HTR-8/SVneo (cell line): Measurements from ENCODE around the gene MEIS3.
A peak's percentile ranks its signal among the peaks of the same experiment; 100 is the strongest.
"Not testable (repeated sequence)": the region's sequence is repeated elsewhere in the genome, so short reads cannot be mapped to it uniquely, and the experiment has no call there.

Source experiments
- DNase-seq: peaks from one replicate; pipeline ENCODE4 v3.0.0; 2011; ENCODE audit warnings: low spot score, mixed read lengths; ENCODE audit not compliant: insufficient read length
- FAIRE-seq: peaks from 2 replicates; lab custom pipeline; 2011; peaks lifted over from hg19 to GRCh38; lab: Jason Lieb, UNC

MEIS3 gene

GRCh38 chr19:47417746-47418691 lies 1.3 kb downstream of the MEIS3 start:
- peak; percentile 90 for FAIRE-seq

GRCh38 chr19:47417107-47417745 lies 2.1 kb downstream of the MEIS3 start:
- DNase-seq (no peak), FAIRE-seq (no peak)

More at GRCh38 chr19:47417746-47418691, 1.3 kb downstream of the MEIS3 start:
- no peak for DNase-seq

- FAIRE-seq = no peak
- no peak for DNase-seq
Measured at GRCh38 chr19:47416643-47416985, 2.7 kb downstream of the MEIS3 start.

- DNase-seq (no peak), FAIRE-seq (no peak)
Measured at GRCh38 chr19:47415953-47416642, 3.2 kb downstream of the MEIS3 start.

GRCh38 chr19:47414469-47414868 lies 4.9 kb downstream of the MEIS3 start:
- DNase-seq (no peak), FAIRE-seq (no peak)

- FAIRE-seq = no peak
Measured at GRCh38 chr19:47413941-47414340, 5.4 kb downstream of the MEIS3 start.

GRCh38 chr19:47411696-47412095 lies 7.6 kb downstream of the MEIS3 start:
- not testable (repeated sequence) for FAIRE-seq, DNase-seq

More at GRCh38 chr19:47413941-47414340, 5.4 kb downstream of the MEIS3 start:
- no peak for DNase-seq

- no peak for FAIRE-seq
- no peak for DNase-seq
Measured at GRCh38 chr19:47411101-47411500, 8.2 kb downstream of the MEIS3 start.

DNA sequence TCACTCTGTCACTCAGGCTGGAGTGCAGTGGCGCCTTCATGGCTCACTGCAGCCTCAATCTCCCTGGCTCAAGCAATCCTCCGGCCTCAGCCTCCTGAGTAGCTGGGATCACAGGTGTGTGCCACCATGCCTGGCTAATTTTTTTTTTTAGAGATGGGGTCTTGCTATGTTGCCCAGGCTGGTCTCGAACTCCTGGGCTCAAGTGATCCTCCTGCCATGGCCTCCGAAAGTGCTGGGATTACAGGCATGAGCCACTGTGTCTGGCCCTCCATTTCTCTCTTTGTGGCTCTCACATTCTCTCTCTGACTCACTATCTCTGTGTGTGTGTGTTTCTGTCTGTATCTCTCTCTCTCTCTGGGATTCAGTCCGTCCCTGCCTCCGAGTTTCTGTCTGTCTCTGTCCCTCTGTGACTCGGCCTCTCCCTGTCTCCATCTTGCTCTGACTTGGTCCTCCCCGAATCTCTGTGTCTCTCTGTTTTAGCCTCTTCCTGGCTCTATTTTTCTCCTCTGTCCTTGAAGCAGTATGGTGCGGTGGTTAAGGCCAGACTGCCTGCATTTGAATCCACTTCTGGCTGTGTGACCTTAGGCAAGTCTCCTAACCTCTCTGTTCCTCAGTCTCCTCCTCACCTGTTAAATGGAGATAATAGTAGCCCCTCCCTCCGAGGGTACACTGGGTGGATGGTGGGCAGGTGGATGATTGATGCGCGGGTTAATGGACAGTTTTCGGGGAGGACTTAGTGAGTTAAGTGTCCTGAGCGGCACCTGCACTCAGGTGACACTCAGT lies 11.0 kb downstream of the MEIS3 start:
- DNase-seq = no peak
- FAIRE-seq = no peak

DNA sequence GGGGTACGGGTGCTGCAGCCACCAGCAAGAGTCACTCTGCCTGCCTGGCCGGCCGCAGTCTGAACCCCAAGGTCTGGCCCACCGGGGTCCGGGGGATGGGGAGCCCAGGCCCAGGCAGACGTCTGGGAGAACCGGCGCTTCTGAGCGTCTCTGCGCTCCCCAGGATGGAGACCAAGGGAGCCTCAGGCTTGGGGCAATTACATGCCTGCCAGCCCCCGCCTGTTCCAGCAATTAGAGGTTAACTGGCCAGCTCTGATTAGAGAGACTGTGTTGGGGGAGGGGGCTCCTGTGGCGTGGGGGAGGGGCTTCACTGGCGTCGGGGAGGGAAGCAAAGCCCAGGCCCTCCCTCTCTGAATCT lies 11.9 kb downstream of the MEIS3 start:
- FAIRE-seq = no peak
- no peak for DNase-seq

DNA sequence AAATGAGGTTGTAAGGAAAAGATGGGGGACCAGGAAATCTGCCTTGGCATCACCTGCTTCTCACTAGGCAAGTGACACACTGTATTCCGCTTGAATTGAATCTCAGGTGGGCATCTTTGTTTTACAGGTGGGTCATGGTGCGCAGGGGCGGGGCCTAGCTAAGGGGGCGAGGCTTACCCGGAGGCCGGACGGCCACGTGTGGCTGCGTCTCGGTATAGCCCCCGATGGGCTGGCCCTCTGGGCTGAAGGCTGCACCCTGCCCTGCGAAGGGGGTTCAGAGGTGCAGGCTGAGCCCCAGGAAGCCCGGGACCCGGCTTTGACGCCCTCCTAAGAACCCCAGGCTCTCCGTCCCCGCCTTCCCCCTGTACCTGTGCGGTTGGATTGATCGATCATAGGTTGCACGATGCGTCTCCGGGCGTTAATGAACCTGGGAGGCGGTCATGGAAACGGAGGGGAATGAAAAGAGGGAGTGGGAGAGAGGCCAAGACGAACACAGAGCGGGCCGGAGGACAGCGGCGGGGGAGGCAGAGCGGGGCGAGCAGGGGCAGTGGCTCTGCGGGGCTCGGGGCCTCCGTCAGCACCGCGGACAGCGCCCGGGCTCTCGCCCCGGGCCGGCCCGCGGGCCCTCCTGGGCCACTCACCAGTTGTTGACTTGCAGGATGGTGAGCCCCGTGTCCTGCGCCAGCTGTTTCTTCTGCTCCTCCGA lies 12.5 kb downstream of the MEIS3 start:
- FAIRE-seq (no peak), DNase-seq (no peak)

GRCh38 chr19:47405854-47406417 lies 13.4 kb downstream of the MEIS3 start:
- DNase-seq (no peak), FAIRE-seq (peak; percentile 54)

GRCh38 chr19:47405197-47405550 lies 14.2 kb downstream of the MEIS3 start:
- DNase-seq = no peak
- FAIRE-seq = no peak

GRCh38 chr19:47404334-47405196 lies 14.8 kb downstream of the MEIS3 start:
- DNase-seq (no peak), FAIRE-seq (no peak)

DNA sequence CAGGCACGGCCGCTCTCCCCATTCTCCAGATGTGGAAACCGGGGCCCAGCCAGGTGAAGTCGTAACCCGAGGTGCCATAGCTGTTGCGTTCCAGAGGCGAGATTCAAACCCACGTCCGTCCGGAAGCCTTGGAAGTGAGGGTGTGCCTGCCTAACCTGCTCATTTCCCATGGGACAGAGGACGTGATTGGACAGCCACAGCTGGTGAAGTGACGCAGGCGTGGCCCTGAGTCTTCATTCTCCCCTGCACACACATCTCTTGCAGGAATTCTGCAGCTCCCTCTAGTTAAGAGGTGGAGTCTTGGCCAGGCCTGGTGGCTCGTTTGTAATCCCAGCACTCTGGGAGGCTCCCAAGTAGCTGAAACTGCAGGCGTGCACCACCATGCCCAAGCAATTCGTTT lies 16.8 kb downstream of the MEIS3 start:
- FAIRE-seq = no peak
- no peak for DNase-seq

DNA sequence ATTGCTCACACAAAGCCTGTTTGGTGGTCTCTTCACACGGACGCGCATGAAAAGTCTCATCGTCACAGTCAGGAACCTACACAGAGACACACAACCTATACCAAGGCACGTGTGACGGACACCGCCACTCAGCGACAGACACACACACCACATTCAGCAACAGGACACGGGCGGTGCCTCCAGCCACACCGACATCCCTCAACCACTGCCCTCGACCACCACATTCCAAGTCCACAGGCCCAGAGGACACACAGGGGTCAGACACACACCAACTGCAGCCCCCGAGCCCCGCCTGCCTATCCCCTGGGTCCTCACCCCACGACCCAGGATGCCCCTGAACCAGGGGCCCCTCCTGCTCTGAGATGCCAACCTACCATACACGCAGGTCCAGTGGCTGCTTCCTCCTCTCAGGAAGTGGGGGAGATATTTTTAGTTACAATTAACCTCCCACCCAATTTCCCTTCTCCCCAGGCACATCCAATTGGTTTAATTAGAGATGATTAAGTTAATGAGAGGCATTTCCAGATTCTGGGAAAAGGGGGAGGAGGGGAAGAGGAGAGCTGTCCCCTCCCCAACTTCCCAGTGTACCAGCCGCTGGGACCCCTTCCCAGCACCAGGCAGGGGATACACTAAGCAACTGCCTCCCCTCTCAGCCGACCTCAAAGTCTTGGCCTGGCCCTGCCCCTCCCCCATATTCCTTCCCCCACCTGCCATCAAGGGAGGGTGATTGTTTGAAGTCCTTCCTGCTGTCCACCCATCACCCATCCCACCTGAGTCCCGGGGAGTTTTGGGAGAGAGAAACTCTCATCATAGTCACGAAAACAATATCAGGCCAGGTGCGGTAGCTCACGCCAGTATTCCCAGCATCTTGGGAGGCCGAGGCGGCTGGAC lies 20.4 kb downstream of the MEIS3 start:
- FAIRE-seq (peak; percentile 4), DNase-seq (no peak)

- no peak for FAIRE-seq
- DNase-seq = peak; percentile 80
Measured at GRCh38 chr19:47391510-47392223, 27.7 kb downstream of the MEIS3 start.
